Common myeloid progenitor, CD34-positive (primary cell): ENCODE results near the gene GH2.
"Not testable (repeated sequence)": the region's sequence is repeated elsewhere in the genome, so short reads cannot be mapped to it uniquely, and the experiment has no call there.

ENCODE experiments used
- CTCF ChIA-PET: fragments of 350-600 bp; sonication (Branson Sonifier 250); formaldehyde crosslinking; loops from one replicate; lab custom pipeline; 2021; ENCODE audit warnings: antibody characterized with exemption; lab: Charles Lee
- POLR2A ChIA-PET: fragments of 350-600 bp; sonication (Branson Sonifier 250); formaldehyde crosslinking; loops from one replicate; lab custom pipeline; 2021; ENCODE audit warnings: antibody characterized with exemption; lab: Charles Lee
- DNase-seq, 3 donors: peaks; one replicate each; pipeline versions ENCODE4 v3.0.0 to v3.0.0-alpha.2; 2013
- H3K27ac ChIP-seq, 2 experiments: 1 replicate in 1 of 2; 2 replicates in 1 of 2; pipeline ENCODE4 v1.7.0; 2013; ENCODE audit warnings: inconsistent platforms in 2 of 2, low read length in 2 of 2, mild to moderate bottlenecking in 2 of 2, low read depth in 1 of 2, moderate library complexity in 1 of 2; ENCODE audit not compliant: severe bottlenecking in 2 of 2, insufficient read depth in 1 of 2, poor library complexity in 1 of 2
- H3K27me3 ChIP-seq, 5 experiments: replicated peaks in 2 of 5; 1 replicate in 3 of 5; 2 replicates in 2 of 5; pipeline versions ENCODE4 v1.6.1 to v1.7.0; 2013; ENCODE audit warnings: low read length in 4 of 5, mild to moderate bottlenecking in 2 of 5, moderate library complexity in 2 of 5, inconsistent platforms in 1 of 5; ENCODE audit not compliant: insufficient read depth in 5 of 5, control insufficient read depth in 4 of 5
- H3K36me3 ChIP-seq, 4 experiments: 1 replicate in 2 of 4; 2 replicates in 2 of 4; pipeline versions ENCODE4 v1.6.1 to v1.7.0; 2013; ENCODE audit warnings: low read length in 3 of 4, control low read depth in 1 of 4, mild to moderate bottlenecking in 1 of 4; ENCODE audit not compliant: control insufficient read depth in 4 of 4, insufficient read depth in 4 of 4
- H3K4me1 ChIP-seq, 4 experiments: 1 replicate in 3 of 4; 2 replicates in 1 of 4; pipeline versions ENCODE4 v1.6.1 to v1.7.1; 2013; ENCODE audit warnings: low read length in 3 of 4, mild to moderate bottlenecking in 3 of 4, control low read depth in 1 of 4, inconsistent platforms in 1 of 4, moderate library complexity in 1 of 4; ENCODE audit not compliant: control insufficient read depth in 4 of 4, insufficient read depth in 4 of 4; ENCODE audit errors: control extremely low read depth in 1 of 4
- H3K4me3 ChIP-seq, 7 experiments: 1 replicate in 4 of 7; 2 replicates in 3 of 7; pipeline versions ENCODE4 v1.5.1 to v1.7.0; 2013; ENCODE audit warnings: mild to moderate bottlenecking in 7 of 7, low read length in 6 of 7, moderate library complexity in 6 of 7, inconsistent platforms in 2 of 7, low read depth in 2 of 7, control low read depth in 1 of 7; ENCODE audit not compliant: insufficient read depth in 4 of 7, control insufficient read depth in 1 of 7; ENCODE audit errors: extremely low read depth in 1 of 7
- H3K9me3 ChIP-seq, 5 experiments: 1 replicate in 4 of 5; 2 replicates in 1 of 5; pipeline versions ENCODE4 v1.6.1 to v1.7.1; 2013; ENCODE audit warnings: low read length in 4 of 5, mild to moderate bottlenecking in 2 of 5, inconsistent platforms in 1 of 5, low read depth in 1 of 5, moderate library complexity in 1 of 5; ENCODE audit not compliant: control insufficient read depth in 4 of 5, insufficient read depth in 2 of 5; ENCODE audit errors: control extremely low read depth in 1 of 5
- WGBS: methylation state at CpG from one replicate; pipeline ENCODE4 v1.1.5; 2013; ENCODE audit not compliant: insufficient coverage; 5-methylcytosine and 5-hydroxymethylcytosine counted together

The GH2 gene

DNA sequence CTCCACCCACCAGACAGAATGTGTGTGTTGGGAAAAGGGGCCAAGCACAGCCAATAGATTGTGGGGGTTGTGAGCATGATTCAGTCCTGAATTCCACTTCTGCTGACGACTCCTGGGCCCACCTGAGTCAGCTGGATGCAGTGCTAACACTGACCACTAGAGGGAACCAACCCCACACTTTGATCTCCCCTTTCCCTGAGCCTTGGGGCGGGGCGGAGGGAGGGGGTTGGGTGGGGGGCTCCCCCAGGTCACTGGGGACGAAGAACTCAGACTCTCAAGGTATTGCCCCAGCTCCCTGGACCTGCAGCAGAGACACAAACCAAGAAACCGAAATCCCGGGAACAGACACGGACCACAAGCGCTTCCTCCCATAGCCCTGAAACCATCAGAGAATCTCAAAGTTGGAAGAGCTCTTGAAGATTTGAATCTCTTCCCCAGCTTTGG lies 29.9 kb upstream of the GH2 start:
- POLR2A ChIA-PET = interaction anchor here (0.6 kb wide), 1 partner anchor 35 kb away, joined by 3 read pairs; no protein-coding TSS in a partner anchor
- no peaks in the 10 kb centered on the region for H3K9me3 ChIP-seq
- 57% methylated on average over 5 of the region's 8 CpGs for WGBS
- no peaks in the 10 kb centered on the region for H3K27me3 ChIP-seq
- peak in 2 of 3 donors; percentile 48 to 61 for DNase-seq
- H3K36me3 ChIP-seq = no peaks in the 10 kb centered on the region
- H3K4me3 ChIP-seq = no peak overlapping the region
- H3K4me1 ChIP-seq = no peaks in the 10 kb centered on the region
- CTCF ChIA-PET = interaction anchor here (1.0 to 5.5 kb wide), 20 partner anchors 11 to 224 kb away, joined by 3 to 27 read pairs (median 5); partner anchors contain the start of genes CD79B and ERN1
- H3K27ac ChIP-seq = no peak overlapping the region

DNA sequence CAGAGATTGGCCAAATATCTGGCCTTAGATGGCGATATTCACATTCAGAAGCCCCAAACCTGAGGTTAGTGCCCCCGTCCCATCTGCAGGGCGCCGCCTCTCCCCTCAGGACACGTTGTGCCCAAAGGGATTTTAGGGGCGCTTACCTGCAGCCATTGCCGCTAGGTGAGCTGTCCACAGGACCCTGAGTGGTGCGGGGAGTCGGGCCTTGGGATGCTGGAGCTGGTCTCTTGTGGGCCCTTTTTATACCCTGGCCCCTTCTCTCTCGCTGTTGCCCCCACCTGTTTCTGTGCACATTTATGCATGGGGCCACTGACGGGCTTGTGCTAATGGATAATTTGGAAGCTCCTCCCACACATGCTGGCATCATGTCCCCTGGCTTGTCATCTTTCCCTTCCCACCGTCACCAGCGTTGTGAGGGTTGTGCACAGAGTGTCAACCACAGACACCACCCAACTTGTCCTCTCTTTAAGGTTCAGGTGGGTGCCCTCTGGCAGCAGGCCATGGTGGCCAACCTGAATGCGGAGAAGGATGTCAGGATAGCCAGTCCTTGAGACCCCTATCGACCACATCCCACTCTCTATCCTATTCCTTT lies 29.4 kb upstream of the GH2 start, which contains the start of gene CSHL1:
TSS of gene CSHL1 (minus strand) at position 218 of the 595 bp plus-strand sequence. CDS start at position 156, 62 bp downstream.
- 80% methylated on average over 11 of the region's 15 CpGs for WGBS

DNA sequence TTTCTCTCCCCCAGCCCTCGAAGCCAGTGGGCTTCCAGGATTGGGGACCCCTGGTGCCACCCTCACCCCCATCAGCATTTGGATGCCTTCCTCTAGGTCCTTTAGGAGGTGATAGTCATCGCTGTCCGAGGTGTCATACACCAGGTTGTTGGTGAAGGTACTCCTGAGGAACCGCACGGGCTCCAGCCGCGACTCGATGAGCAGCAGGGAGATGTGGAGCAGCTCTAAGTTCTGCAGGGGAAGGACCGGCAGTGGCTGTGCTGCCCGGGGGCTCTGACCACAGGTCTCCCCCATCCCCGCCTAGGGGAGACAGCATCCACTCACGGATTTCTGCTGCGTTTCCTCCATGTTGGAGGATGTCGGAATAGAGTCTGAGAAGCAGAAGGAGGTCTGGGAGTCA lies 28.4 kb upstream of the GH2 start:
- no peaks in the 10 kb centered on the region for H3K36me3 ChIP-seq
- H3K27ac ChIP-seq = no peak overlapping the region
- no peaks in the 10 kb centered on the region for H3K27me3 ChIP-seq
- H3K9me3 ChIP-seq = no peaks in the 10 kb centered on the region
- no peak overlapping the region for H3K4me3 ChIP-seq
- ChIA-PET CTCF (interaction anchor here (0.7 to 4.0 kb wide), 10 partner anchors 20 to 221 kb away, joined by 3 to 27 read pairs (median 4); partner anchors contain the start of gene ERN1), POLR2A (no interaction called here)
- no peaks in the 10 kb centered on the region for H3K4me1 ChIP-seq
- 93% methylated on average over 12 of the region's 14 CpGs for WGBS
- no peak for DNase-seq

More for the DNA sequence above, 29.4 kb upstream of the GH2 start, which contains the start of gene CSHL1:
- no peaks in the 10 kb centered on the region for H3K9me3 ChIP-seq
- no peaks in the 10 kb centered on the region for H3K4me1 ChIP-seq
- ChIA-PET CTCF (interaction anchor here (0.7 to 5.5 kb wide), 22 partner anchors 12 to 225 kb away, joined by 3 to 27 read pairs (median 4); partner anchors contain the start of gene ERN1), POLR2A (no interaction called here)
- H3K27ac ChIP-seq = no peak within 1 kb of the TSS
- H3K36me3 ChIP-seq = no peaks in the 10 kb centered on the region
- no peaks in the 10 kb centered on the region for H3K27me3 ChIP-seq
- no peak within 1 kb of the TSS for H3K4me3 ChIP-seq
- DNase-seq = no peak

DNA sequence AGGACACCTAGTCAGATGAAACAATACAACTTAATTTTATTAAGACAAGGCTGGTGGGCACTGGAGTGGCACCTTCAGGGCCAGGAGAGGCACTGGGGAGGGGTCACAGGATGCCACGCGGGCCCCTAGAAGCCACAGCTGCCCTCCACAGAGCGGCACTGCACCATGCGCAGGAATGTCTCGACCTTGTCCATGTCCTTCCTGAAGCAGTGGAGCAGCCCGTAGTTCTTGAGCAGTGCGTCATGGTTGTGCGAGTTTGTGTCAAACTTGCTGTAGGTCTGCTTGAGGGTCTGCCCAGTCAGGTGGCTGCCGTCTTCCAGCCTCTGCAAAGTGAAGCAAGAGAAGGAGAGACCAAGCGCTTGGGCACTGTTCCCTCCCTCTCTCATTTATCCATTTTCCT lies 27.8 kb upstream of the GH2 start:
- H3K9me3 ChIP-seq, DNase-seq, H3K4me1 ChIP-seq, H3K36me3 ChIP-seq, POLR2A ChIA-PET, H3K4me3 ChIP-seq, H3K27me3 ChIP-seq, H3K27ac ChIP-seq: not testable (repeated sequence)
- CTCF ChIA-PET = interaction anchor here (2.7 to 3.0 kb wide), 2 partner anchors 19 to 221 kb away, joined by 7 to 10 read pairs; partner anchors contain the start of gene ERN1
- 96% methylated on average over 5 of the region's 10 CpGs for WGBS

- 95% methylated on average over 4 of the region's 12 CpGs for WGBS
- DNase-seq = peak in 2 of 3 donors; percentile 49 to 52
- H3K4me1 ChIP-seq, H3K9me3 ChIP-seq, H3K4me3 ChIP-seq, H3K27me3 ChIP-seq, POLR2A ChIA-PET, H3K36me3 ChIP-seq, H3K27ac ChIP-seq: not testable (repeated sequence)
- CTCF ChIA-PET = interaction anchor here (0.5 to 1.7 kb wide), 5 partner anchors 13 to 115 kb away, joined by 3 to 5 read pairs (median 4); no protein-coding TSS in a partner anchor
Observed at GRCh38 chr17:63907161-63907778, 25.5 kb upstream of the GH2 start.

DNA sequence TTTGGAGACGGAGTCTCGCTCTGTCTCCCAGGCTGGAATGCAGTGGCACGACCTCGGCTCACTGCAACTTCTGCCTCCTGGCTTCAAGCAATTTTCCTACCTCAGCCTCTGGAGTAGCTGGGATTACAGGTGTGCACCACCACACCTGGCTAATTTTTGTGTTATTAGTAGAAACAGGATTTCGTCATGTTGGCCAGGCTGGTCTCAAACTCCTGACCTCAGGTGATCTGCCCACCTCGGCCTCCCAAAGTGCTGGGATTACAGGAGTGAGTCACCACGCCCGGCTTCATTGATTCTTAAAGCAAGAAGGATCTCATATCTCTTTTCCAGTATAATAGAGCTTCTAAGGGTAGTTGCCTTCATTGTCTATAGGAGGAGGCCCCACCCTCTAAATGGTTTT lies 23.1 kb upstream of the GH2 start:
- not testable (repeated sequence) for H3K36me3 ChIP-seq, H3K4me3 ChIP-seq, DNase-seq, H3K9me3 ChIP-seq, H3K27ac ChIP-seq, H3K27me3 ChIP-seq, H3K4me1 ChIP-seq
- WGBS = 100% methylated on average over 6 of the region's 8 CpGs
- POLR2A ChIA-PET = interaction anchor here (0.8 kb wide), 1 partner anchor 156 kb away, joined by 3 read pairs; no protein-coding TSS in a partner anchor
- CTCF ChIA-PET = interaction anchor here (0.7 to 5.0 kb wide), 12 partner anchors 9 to 228 kb away, joined by 3 to 32 read pairs (median 3); partner anchors contain the start of genes GH2 and ICAM2
